Measurements from ENCODE around the gene EMSY. TPM values are rescaled to one million over a fixed set of nuclear protein-coding genes. Genes with fewer than 3 reads are reported as not detected.

Gene EMSY
- total and polyA plus RNA-seq, 8 donors, result 18.2 to 43.9 (median 36.9) TPM

DNA sequence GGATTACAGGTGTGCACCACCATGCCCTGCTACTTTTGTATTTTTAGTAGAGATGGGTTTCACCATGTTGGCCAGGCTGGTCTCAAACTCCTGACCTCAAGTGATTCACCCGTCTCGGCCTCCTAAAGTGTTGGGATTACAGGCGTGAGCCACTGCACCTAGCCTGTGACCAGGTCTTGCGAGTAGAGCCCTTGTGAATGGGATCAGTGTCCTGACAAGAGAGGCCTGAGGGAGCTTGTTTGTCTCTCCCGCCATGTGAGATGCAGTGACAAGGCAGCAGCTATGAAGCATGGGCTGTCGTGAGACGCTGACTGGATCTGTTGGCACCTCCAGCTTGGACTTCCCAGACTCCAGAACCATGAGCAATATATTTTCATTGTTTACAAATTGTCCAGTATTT is 156.5 kb downstream of the EMSY start:
- Histone ChIP-seq H3K27me3 (no peaks in the 10 kb centered on the region), H3K27ac (no peak overlapping the region), H3K4me3 (no peak overlapping the region), H3K36me3 (no peaks in the 10 kb centered on the region), H3K9me3 (no peaks in the 10 kb centered on the region), H3K4me1 (peaks cover 5 to 31% of the 10 kb centered on the region in 2 donors)
- intact Hi-C loops (cut with DNase I), result no loop called here
- ATAC-seq (no peak), DNase-seq (no peak)
- TF ChIP-seq, protein P1, sequence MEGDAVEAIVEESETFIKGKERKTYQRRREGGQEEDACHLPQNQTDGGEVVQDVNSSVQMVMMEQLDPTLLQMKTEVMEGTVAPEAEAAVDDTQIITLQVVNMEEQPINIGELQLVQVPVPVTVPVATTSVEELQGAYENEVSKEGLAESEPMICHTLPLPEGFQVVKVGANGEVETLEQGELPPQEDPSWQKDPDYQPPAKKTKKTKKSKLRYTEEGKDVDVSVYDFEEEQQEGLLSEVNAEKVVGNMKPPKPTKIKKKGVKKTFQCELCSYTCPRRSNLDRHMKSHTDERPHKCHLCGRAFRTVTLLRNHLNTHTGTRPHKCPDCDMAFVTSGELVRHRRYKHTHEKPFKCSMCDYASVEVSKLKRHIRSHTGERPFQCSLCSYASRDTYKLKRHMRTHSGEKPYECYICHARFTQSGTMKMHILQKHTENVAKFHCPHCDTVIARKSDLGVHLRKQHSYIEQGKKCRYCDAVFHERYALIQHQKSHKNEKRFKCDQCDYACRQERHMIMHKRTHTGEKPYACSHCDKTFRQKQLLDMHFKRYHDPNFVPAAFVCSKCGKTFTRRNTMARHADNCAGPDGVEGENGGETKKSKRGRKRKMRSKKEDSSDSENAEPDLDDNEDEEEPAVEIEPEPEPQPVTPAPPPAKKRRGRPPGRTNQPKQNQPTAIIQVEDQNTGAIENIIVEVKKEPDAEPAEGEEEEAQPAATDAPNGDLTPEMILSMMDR (IDR thresholded peaks at IDR 0.05), result no peak

GRCh38 chr11:76601724-76602123 is 156.9 kb downstream of the EMSY start:
- intact Hi-C loops (cut with DNase I), result no loop called here
- peaks cover 5 to 31% of the 10 kb centered on the region in 2 donors for H3K4me1 ChIP-seq
- DNase-seq (no peak), ATAC-seq (no peak)
- H3K27ac ChIP-seq, result peak overlapping the region in 1 of 2 donors; percentile 13
- no peaks in the 10 kb centered on the region for H3K9me3 ChIP-seq
- TF ChIP-seq, protein P1 (IDR thresholded peaks at IDR 0.05), result no peak
- H3K27me3 ChIP-seq, result no peaks in the 10 kb centered on the region
- H3K36me3 ChIP-seq, result no peaks in the 10 kb centered on the region
- H3K4me3 ChIP-seq, result no peak overlapping the region

DNA sequence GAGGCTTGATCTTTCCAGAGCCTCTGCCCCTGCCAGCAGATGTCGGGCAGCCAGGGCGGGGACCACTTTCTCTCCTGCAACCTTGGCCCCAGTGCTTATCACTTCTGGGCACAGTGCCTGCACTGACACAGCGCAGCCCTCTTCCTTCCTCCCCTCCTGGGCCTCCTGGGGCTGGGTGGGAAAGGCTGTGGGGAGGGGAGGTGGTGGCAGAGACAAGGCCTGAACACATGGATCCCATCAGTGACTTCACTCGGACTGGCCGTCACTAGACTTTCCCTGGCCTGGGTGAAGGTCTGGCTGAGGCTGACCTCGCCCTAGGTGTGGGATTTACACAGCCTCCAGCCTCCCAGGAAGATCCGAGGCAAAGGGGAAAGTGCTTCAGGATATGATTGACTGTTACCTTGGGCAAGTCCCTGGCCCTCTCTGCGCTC is 157.6 kb downstream of the EMSY start:
- Histone ChIP-seq H3K4me1 (peaks cover 5 to 31% of the 10 kb centered on the region in 2 donors), H3K27ac (peak overlapping the region in 1 of 2 donors; percentile 57), H3K27me3 (no peaks in the 10 kb centered on the region), H3K36me3 (no peaks in the 10 kb centered on the region), H3K4me3 (no peak overlapping the region), H3K9me3 (no peaks in the 10 kb centered on the region)
- intact Hi-C loops (cut with DNase I), result no loop called here
- TF ChIP-seq, protein P1 (IDR thresholded peaks at IDR 0.05), result no peak
- ATAC-seq (peak; percentile 13), DNase-seq (peak in 1 of 4 donors; percentile 55)

Other genes with a start within 250 kb of the EMSY start
- gene WNT11, start 238.5 kb upstream of the EMSY start, total RNA-seq, result 1 to 10 TPM; 1.3 to 4.8 TPM
- gene WNT11, start 238.5 kb upstream of the EMSY start, polyA plus RNA-seq (ENCODE audit: insufficient read length in 6 of 6), result 10 to 100 TPM; 42.8 to 64.0 (median 57.3) TPM
- gene THAP12, start 63.9 kb upstream of the EMSY start, total RNA-seq, result 10 to 100 TPM; 27.1 to 35.6 TPM
- 100 to 1,000 TPM in 3 of 6 donors, 10 to 100 TPM in 3; 90.8 to 108 (median 99.0) TPM for gene THAP12, start 63.9 kb upstream of the EMSY start, polyA plus RNA-seq (ENCODE audit: insufficient read length in 6 of 6)
- gene GVQW3, start 63.7 kb upstream of the EMSY start, total RNA-seq, result 1 to 10 TPM; 1.4 to 2.9 TPM
- 10 to 100 TPM; 19.5 to 24.3 (median 21.9) TPM for gene GVQW3, start 63.7 kb upstream of the EMSY start, polyA plus RNA-seq (ENCODE audit: insufficient read length in 6 of 6)
- gene LRRC32, start 225.7 kb downstream of the EMSY start, total RNA-seq, result 10 to 100 TPM; 38.7 to 66.8 TPM
- 10 to 100 TPM; 40.0 to 47.9 (median 45.0) TPM for gene LRRC32, start 225.7 kb downstream of the EMSY start, polyA plus RNA-seq (ENCODE audit: insufficient read length in 6 of 6)

Data from left lung (tissue), 10 donors.